Trophoblast cell (in vitro differentiated cells and primary cell): Measurements from ENCODE around the gene CYTIP.

Experiments used
- DNase-seq, 2 donors: peaks; one replicate each; pipeline ENCODE4 v3.0.0-alpha.2; 2016
- H2AFZ ChIP-seq: 2 replicates; pipeline ENCODE4 v1.6.1; 2013; ENCODE audit warnings: low read length, moderate library complexity, mild to moderate bottlenecking; ENCODE audit not compliant: insufficient read depth, poor library complexity
- H2AK5ac ChIP-seq: 2 replicates; pipeline ENCODE4 v1.6.1; 2013; ENCODE audit warnings: mild to moderate bottlenecking, low read length
- H2BK120ac ChIP-seq: 2 replicates; pipeline ENCODE4 v1.6.1; 2013; ENCODE audit warnings: low read length, mild to moderate bottlenecking, moderate library complexity; ENCODE audit not compliant: insufficient read depth, poor library complexity
- H2BK12ac ChIP-seq: 2 replicates; pipeline ENCODE4 v1.6.1; 2013; ENCODE audit warnings: mild to moderate bottlenecking, low read length, moderate library complexity
- H2BK5ac ChIP-seq: 2 replicates; pipeline ENCODE4 v1.6.1; 2013; ENCODE audit warnings: low read length, low read depth, moderate library complexity, mild to moderate bottlenecking; ENCODE audit not compliant: poor library complexity
- H3K14ac ChIP-seq: 2 replicates; pipeline ENCODE4 v1.6.1; 2013; ENCODE audit warnings: mild to moderate bottlenecking, low read length
- H3K18ac ChIP-seq: 2 replicates; pipeline ENCODE4 v1.6.1; 2013; ENCODE audit warnings: mild to moderate bottlenecking, low read length
- H3K23ac ChIP-seq: 2 replicates; pipeline ENCODE4 v1.6.1; 2013; ENCODE audit warnings: low read length
- H3K27ac ChIP-seq: 2 replicates; pipeline ENCODE4 v1.5.1; 2013; ENCODE audit warnings: low read depth, mild to moderate bottlenecking, inconsistent platforms, low read length, moderate library complexity
- H3K27me3 ChIP-seq: 2 replicates; pipeline ENCODE4 v1.6.1; 2013; ENCODE audit warnings: inconsistent platforms, mild to moderate bottlenecking, low read length, moderate library complexity; ENCODE audit not compliant: insufficient read depth
- H3K36me3 ChIP-seq, 2 experiments: 1 replicate in 1 of 2; 2 replicates in 1 of 2; pipeline ENCODE4 v1.6.1; 2013; ENCODE audit warnings: low read length in 2 of 2, mild to moderate bottlenecking in 2 of 2, moderate library complexity in 1 of 2; ENCODE audit not compliant: insufficient read depth in 2 of 2, control insufficient read depth in 1 of 2
- H3K4ac ChIP-seq: 2 replicates; pipeline ENCODE4 v1.6.1; 2013; ENCODE audit warnings: low read depth, mild to moderate bottlenecking, low read length, moderate library complexity
- H3K4me1 ChIP-seq, 2 experiments: 1 replicate in 1 of 2; 2 replicates in 1 of 2; pipeline ENCODE4 v1.6.1; 2013; ENCODE audit warnings: low read length in 2 of 2, mild to moderate bottlenecking in 2 of 2, moderate library complexity in 1 of 2; ENCODE audit not compliant: insufficient read depth in 2 of 2, control insufficient read depth in 1 of 2
- H3K4me2 ChIP-seq: 2 replicates; pipeline ENCODE4 v1.6.1; 2013; ENCODE audit warnings: inconsistent platforms, mild to moderate bottlenecking, low read length, moderate library complexity
- H3K4me3 ChIP-seq: 2 replicates; pipeline ENCODE4 v1.5.1; 2013; ENCODE audit warnings: mild to moderate bottlenecking, low read depth, low read length, inconsistent platforms
- H3K79me1 ChIP-seq: one replicate; pipeline ENCODE4 v1.6.1; 2013; ENCODE audit warnings: low read length
- H3K79me2 ChIP-seq: 2 replicates; pipeline ENCODE4 v1.6.1; 2013; ENCODE audit warnings: low read length, mild to moderate bottlenecking; ENCODE audit not compliant: control insufficient read depth, insufficient read depth, poor library complexity
- H3K9ac ChIP-seq: 2 replicates; pipeline ENCODE4 v1.6.1; 2013; ENCODE audit warnings: mild to moderate bottlenecking, low read length
- H3K9me3 ChIP-seq: 2 replicates; pipeline ENCODE4 v1.6.1; 2013; ENCODE audit warnings: low read depth, mild to moderate bottlenecking, control low read depth, inconsistent platforms, low read length; ENCODE audit not compliant: insufficient read depth
- H4K12ac ChIP-seq: 2 replicates; pipeline ENCODE4 v1.6.1; 2013; ENCODE audit warnings: low read depth, mild to moderate bottlenecking, low read length, moderate library complexity
- H4K8ac ChIP-seq: 2 replicates; pipeline ENCODE4 v1.6.1; 2013; ENCODE audit warnings: low read depth, mild to moderate bottlenecking, low read length, moderate library complexity
- H4K91ac ChIP-seq: one replicate; pipeline ENCODE4 v1.6.1; 2013; ENCODE audit warnings: low read depth, mild to moderate bottlenecking, low read length, moderate library complexity
- WGBS: extraction: QIAGEN DNeasy Blood & Tissue Kit; methylation state at CpG from one replicate; pipeline ENCODE4 v1.1.7; 2013; ENCODE audit warnings: missing lambda C conversion rate; ENCODE audit not compliant: insufficient read length, insufficient coverage; ENCODE audit errors: extremely low coverage; 5-methylcytosine and 5-hydroxymethylcytosine counted together

The CYTIP gene

DNA sequence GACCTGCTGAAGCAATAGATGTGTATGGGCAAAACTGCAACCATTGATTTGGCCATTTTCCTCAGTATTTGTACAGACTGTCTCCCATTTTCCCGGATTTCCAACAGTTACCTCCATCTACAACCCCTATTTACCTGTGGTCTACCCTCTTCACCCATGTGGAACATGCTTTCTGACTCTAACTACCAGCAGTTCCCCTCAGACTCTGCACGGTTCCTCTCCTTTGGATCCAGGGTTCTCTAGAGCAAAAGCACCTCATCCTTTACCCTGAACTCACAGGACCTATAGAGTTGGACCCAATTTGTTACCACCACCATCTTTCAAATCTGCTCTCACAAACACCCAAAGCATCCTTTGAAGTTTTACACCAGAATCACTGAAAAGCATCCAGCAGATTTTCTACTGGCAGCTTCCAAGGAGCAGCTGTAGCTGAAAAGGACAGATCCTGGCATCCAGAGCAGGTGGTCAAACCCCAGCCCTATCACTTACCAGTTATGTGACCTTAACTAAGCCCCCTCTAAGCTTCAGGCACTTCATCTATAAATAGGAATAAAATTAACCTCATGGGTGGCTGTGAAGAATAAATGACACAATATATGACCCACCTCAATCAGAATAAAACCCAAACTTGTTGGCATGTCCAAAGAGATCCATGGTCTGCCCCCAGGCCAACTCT, 15.3 kb downstream of the CYTIP start:
- Histone ChIP-seq H4K8ac (no peak overlapping the region), H2BK120ac (no peak overlapping the region), H2AFZ (no peak overlapping the region), H4K91ac (no peak overlapping the region), H3K18ac (no peak overlapping the region), H3K27me3 (no peaks in the 10 kb centered on the region), H3K4me2 (no peak overlapping the region), H3K36me3 (no peaks in the 10 kb centered on the region), H3K23ac (no peak overlapping the region), H3K27ac (no peak overlapping the region), H3K4me1 (no peaks in the 10 kb centered on the region), H3K14ac (no peak overlapping the region), H2BK5ac (no peak overlapping the region), H3K79me2 (no peaks in the 10 kb centered on the region), H3K9me3 (no peaks in the 10 kb centered on the region), H2BK12ac (no peak overlapping the region), H2AK5ac (no peak overlapping the region), H3K9ac (no peak overlapping the region), H3K79me1 (no peaks in the 10 kb centered on the region), H3K4ac (no peak overlapping the region), H4K12ac (no peak overlapping the region), H3K4me3 (no peak overlapping the region)
- WGBS: no CpG with 5 or more reads among the region's 2 CpGs
- DNase-seq: no peak

GRCh38 chr2:157427922-157428303, 16.0 kb downstream of the CYTIP start:
- Histone ChIP-seq H3K36me3 (no peaks in the 10 kb centered on the region), H3K9ac (no peak overlapping the region), H2BK5ac (no peak overlapping the region), H4K91ac (no peak overlapping the region), H3K23ac (no peak overlapping the region), H2BK120ac (no peak overlapping the region), H3K79me1 (no peaks in the 10 kb centered on the region), H3K4ac (no peak overlapping the region), H3K18ac (no peak overlapping the region), H3K4me2 (no peak overlapping the region), H3K79me2 (no peaks in the 10 kb centered on the region), H3K27me3 (no peaks in the 10 kb centered on the region), H4K12ac (no peak overlapping the region), H3K9me3 (no peaks in the 10 kb centered on the region), H3K4me1 (no peaks in the 10 kb centered on the region), H3K27ac (no peak overlapping the region), H4K8ac (no peak overlapping the region), H2BK12ac (no peak overlapping the region), H3K4me3 (no peak overlapping the region), H3K14ac (no peak overlapping the region), H2AFZ (no peak overlapping the region), H2AK5ac (no peak overlapping the region)
- no peak for DNase-seq

GRCh38 chr2:157427003-157427921, 16.6 kb downstream of the CYTIP start:
- Histone ChIP-seq H3K36me3 (no peaks in the 10 kb centered on the region), H3K4ac (no peak overlapping the region), H4K91ac (no peak overlapping the region), H3K27ac (no peak overlapping the region), H2AK5ac (no peak overlapping the region), H3K4me3 (no peak overlapping the region), H3K27me3 (no peaks in the 10 kb centered on the region), H2BK120ac (no peak overlapping the region), H3K79me2 (no peaks in the 10 kb centered on the region), H4K8ac (no peak overlapping the region), H2AFZ (no peak overlapping the region), H3K4me1 (no peaks in the 10 kb centered on the region), H3K9me3 (no peaks in the 10 kb centered on the region), H3K14ac (no peak overlapping the region), H2BK12ac (no peak overlapping the region), H3K79me1 (no peaks in the 10 kb centered on the region), H4K12ac (no peak overlapping the region), H2BK5ac (no peak overlapping the region), H3K4me2 (no peak overlapping the region), H3K18ac (no peak overlapping the region), H3K9ac (no peak overlapping the region), H3K23ac (no peak overlapping the region)
- no CpG with 5 or more reads among the region's 6 CpGs for WGBS
- DNase-seq: no peak

- no CpG with 5 or more reads among the region's 4 CpGs for WGBS
- no peak overlapping the region for H2BK120ac ChIP-seq
Observed at GRCh38 chr2:157426477-157426994, 17.4 kb downstream of the CYTIP start.

More at GRCh38 chr2:157426477-157426994, 17.4 kb downstream of the CYTIP start:
- Histone ChIP-seq H3K9ac (no peak overlapping the region), H3K4me2 (no peak overlapping the region), H4K8ac (no peak overlapping the region), H2AK5ac (no peak overlapping the region), H4K91ac (no peak overlapping the region), H3K27me3 (no peaks in the 10 kb centered on the region), H3K4me1 (no peaks in the 10 kb centered on the region), H3K27ac (no peak overlapping the region), H3K14ac (no peak overlapping the region), H3K36me3 (no peaks in the 10 kb centered on the region), H3K79me1 (no peaks in the 10 kb centered on the region), H4K12ac (no peak overlapping the region), H3K9me3 (no peaks in the 10 kb centered on the region), H3K4me3 (no peak overlapping the region), H2BK12ac (no peak overlapping the region), H3K18ac (no peak overlapping the region), H3K4ac (no peak overlapping the region), H3K79me2 (no peaks in the 10 kb centered on the region), H2BK5ac (no peak overlapping the region), H2AFZ (no peak overlapping the region), H3K23ac (no peak overlapping the region)
- DNase-seq: no peak
